Astrocyte of the spinal cord (primary cell): ENCODE data around the gene PCNT.

Experiments
- DNase-seq: peaks from one replicate; pipeline ENCODE4 v3.0.0; 2011; ENCODE audit warnings: low read depth, low spot score
- H3K4me3 ChIP-seq: 2 replicates; pipeline ENCODE4 v1.5.1; 2011; ENCODE audit warnings: low read depth, mild to moderate bottlenecking, low read length, moderate library complexity
- in situ Hi-C: cut with HindIII; loops from 2 replicates; pipeline ENCODE4 v1.10.0; 2017; ENCODE audit warnings: low sequenced_read_pairs
- TF ChIP-seq, protein P1 (sequence below): IDR thresholded peaks from 2 replicates; pipeline ENCODE4 v1.5.1; 2012; ENCODE audit warnings: low read depth, mild to moderate bottlenecking, low read length, inconsistent platforms

PCNT gene

DNA sequence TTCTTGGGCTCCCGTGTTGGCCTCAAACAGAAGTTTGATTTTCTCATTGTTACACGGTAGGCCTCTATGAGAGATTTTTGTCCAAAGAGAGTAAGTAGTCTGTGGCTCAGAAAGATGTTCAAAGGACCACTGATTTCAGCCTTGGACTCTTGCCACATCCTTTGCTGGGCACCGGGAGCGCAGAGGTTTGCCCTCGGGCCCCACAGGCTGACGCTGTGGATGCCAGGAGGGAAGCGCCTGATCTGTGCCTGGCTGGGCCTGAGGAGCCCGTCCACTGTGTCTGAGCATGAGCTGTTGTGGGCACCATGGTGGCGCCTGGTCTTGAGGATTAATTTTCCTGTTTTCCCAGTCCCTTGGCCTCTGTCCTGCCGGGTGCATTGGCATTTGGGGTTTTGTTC is 52.3 kb downstream of the PCNT start:
- H3K4me3 ChIP-seq: no peak overlapping the region
- in situ Hi-C loops: no loop called here
- DNase-seq: no peak
- TF ChIP-seq, protein P1, sequence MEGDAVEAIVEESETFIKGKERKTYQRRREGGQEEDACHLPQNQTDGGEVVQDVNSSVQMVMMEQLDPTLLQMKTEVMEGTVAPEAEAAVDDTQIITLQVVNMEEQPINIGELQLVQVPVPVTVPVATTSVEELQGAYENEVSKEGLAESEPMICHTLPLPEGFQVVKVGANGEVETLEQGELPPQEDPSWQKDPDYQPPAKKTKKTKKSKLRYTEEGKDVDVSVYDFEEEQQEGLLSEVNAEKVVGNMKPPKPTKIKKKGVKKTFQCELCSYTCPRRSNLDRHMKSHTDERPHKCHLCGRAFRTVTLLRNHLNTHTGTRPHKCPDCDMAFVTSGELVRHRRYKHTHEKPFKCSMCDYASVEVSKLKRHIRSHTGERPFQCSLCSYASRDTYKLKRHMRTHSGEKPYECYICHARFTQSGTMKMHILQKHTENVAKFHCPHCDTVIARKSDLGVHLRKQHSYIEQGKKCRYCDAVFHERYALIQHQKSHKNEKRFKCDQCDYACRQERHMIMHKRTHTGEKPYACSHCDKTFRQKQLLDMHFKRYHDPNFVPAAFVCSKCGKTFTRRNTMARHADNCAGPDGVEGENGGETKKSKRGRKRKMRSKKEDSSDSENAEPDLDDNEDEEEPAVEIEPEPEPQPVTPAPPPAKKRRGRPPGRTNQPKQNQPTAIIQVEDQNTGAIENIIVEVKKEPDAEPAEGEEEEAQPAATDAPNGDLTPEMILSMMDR: no peak

DNA sequence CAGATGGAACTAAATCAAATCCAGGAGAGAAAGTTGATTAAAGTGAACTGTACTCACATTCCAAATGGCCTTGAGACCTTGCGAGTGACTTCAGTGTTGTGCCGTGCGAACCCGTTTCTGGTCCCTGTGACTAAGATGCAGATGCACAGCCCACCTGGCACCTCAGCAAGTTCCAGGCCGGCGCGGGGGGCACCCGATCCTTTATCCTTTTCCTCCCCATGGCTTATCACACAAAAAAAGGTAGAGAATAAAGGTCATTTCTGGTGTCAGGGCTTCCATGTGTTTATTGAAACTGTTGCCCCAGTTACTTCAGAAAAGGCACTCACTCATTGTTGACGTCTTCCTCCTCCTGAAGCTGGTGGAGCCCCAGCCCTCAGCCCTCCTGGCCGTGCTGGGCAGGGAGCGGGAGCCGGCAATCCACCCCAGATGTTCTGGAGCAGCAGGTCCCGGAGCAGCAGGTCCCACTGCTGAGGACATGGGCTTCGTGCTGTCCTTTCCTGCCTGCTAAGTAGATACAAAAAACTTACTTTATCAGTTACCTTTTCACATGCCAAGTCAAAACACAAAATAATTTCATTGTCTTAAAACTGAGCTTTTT is 53.0 kb downstream of the PCNT start:
- in situ Hi-C loops: no loop called here
- no peak for DNase-seq

DNA sequence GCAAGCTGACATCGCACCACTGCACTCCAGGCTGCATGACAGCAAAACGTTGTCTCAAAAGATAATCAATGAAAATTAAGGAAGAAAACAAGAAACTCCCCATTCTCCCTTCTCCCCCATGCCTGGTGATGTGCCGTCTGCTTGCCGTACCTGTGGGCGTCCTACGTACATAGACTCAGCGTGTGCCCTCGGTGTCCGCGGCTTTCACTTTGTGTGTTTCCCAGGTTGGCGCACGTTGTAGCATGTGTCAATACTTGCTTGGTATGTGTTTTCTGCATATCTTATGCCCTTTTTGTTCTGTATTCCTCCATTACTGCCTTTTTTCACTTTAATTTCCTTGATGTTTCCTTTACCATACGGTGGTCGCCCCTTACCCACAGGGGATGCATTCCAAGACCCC is 53.8 kb downstream of the PCNT start:
- DNase-seq: no peak
- in situ Hi-C loops: no loop called here
- H3K4me3 ChIP-seq: no peak overlapping the region
- TF ChIP-seq, protein P1: no peak

More for the DNA sequence above, 53.0 kb downstream of the PCNT start:
- H3K4me3 ChIP-seq: no peak overlapping the region
- TF ChIP-seq, protein P1: no peak

DNA sequence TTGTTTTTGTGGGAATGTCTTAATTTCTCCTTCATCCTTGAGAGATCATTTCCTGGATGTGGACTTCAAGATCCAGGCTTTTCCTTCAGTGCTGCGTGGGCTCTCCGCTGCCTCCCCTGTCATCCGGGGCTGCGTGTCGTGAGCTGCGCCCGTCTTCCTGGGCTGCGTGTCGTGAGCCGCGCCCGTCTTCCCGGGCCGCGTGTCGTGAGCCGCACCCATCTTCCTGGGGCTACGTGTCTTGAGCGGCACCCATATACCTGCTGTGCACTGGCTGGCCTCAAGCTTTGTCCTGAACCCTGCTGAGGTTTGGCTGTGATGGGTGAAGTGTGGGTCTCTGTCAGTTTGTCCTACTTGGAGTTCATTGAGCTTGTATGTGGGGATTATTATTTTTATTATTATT is 55.1 kb downstream of the PCNT start:
- no peak overlapping the region for H3K4me3 ChIP-seq
- TF ChIP-seq, protein P1: no peak
- no peak for DNase-seq
- in situ Hi-C loops: no loop called here

DNA sequence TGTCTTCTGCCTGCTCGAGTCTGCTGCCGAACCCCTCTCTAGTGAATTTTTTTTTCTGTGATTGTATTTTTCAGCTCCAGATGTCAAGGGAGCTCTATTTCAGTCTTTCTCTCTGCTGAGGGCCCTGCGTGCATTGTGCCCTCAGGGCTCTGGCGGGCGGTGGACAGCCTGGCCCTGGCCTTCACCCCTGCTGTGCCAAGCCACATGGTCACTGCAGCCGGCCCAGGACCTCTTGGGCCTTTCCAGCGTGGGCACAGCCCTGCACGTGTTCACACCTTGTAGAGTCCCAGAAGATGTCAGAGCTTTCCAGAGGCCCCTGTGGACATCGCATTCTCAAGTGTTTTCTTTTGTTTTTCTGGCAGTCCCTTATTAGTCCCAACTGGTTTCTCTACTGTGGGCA is 55.7 kb downstream of the PCNT start:
- no peak for DNase-seq
- in situ Hi-C loops: no loop called here
- no peak overlapping the region for H3K4me3 ChIP-seq
- TF ChIP-seq, protein P1: no peak

DNA sequence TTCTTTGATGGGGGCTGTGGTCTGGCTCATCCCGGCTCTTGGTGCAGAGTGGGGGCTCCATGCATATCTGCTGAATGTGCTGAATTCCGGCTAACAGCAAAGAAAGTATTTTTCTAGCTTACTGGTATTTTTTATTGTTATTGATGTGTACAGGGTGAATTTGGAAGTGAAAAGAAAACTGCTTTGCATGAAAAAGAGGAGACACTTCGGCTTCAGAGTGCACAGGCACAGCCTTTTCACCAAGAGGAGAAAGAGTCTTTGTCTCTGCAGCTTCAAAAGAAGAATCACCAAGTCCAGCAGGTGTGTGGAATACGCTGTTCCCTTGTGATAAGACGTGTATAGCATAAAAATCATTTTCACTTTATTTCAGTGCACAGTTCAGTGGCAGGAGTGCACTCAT is 57.6 kb downstream of the PCNT start:
- DNase-seq: no peak
- in situ Hi-C loops: no loop called here
- no peak overlapping the region for H3K4me3 ChIP-seq
- TF ChIP-seq, protein P1: no peak

DNA sequence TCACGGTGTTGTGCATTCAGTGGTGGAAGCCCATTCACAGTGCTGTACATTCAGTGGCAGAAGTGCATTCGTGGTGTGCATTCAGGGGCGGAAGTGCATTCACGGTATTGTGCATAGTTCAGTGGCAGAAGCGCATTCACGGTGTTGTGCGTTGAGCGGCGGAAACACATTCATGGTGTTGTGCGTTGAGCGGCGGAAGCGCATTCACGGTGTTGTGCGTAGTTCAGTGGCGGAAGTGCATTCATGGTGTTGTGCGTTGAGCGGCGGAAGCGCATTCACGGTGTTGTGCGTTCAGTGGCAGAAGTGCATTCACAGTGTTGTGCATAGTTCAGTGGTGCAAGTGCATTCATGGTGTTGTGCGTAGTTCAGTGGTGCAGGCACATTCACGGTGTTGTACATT is 60.6 kb downstream of the PCNT start:
- H3K4me3 ChIP-seq: no peak overlapping the region
- in situ Hi-C loops: no loop called here
- no peak for DNase-seq
- TF ChIP-seq, protein P1: no peak
